PFSK-1 (cell line): Measurements from ENCODE around the gene AMMECR1L.

Source experiments
- POLR2AphosphoS5 ChIP-seq: IDR thresholded peaks from 2 replicates; pipeline ENCODE4 v1.6.1; 2012; ENCODE audit warnings: low read depth, mild to moderate bottlenecking, control low read depth, low read length, moderate library complexity
- TAF1 ChIP-seq: IDR thresholded peaks from 2 replicates; pipeline ENCODE4 v1.6.1; 2012; ENCODE audit warnings: low read length, control low read depth, borderline replicate concordance; ENCODE audit not compliant: insufficient read depth

DNA sequence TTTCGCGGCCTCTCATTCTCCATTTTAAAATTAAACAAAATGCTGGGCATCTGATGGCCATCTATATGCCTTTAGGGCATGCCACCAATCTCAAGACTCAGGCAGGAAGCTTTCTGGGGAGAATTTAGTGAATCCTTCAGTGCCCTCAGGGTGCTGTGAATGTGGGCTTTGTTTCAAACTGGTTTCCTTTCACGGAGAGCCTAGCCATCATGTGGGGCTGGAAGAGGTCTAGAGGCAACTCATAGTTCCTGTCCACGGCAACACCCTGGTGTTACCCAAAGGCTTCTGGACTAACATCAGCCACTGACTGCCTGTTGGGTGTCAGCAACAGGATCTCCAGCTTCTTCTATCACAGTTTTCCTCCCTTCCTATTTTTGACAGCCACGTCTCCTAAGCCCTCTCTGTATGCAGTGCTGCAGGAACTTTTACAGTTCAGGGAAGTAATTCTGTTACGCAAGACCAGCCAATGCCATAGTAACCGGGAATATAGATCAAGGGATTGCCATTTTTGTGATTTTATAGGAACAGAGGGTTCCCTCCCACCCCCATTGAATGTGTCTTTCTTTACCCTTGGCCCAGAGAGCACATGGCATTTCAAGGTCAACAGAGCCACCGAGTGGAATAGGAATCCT is 66.8 kb downstream of the AMMECR1L start:
- TF ChIP-seq TAF1: no peak
- TF ChIP-seq POLR2AphosphoS5: no peak
